NCI-H82 (cell line): ENCODE results near the gene CYB561A3.
"Not testable (repeated sequence)": the region's sequence is repeated elsewhere in the genome, so short reads cannot be mapped to it uniquely, and the experiment has no call there.

Experiments
- DNase-seq: peaks from one replicate; lab custom pipeline; 2025; lab: John Stamatoyannopoulos, UW

CYB561A3 gene

DNA sequence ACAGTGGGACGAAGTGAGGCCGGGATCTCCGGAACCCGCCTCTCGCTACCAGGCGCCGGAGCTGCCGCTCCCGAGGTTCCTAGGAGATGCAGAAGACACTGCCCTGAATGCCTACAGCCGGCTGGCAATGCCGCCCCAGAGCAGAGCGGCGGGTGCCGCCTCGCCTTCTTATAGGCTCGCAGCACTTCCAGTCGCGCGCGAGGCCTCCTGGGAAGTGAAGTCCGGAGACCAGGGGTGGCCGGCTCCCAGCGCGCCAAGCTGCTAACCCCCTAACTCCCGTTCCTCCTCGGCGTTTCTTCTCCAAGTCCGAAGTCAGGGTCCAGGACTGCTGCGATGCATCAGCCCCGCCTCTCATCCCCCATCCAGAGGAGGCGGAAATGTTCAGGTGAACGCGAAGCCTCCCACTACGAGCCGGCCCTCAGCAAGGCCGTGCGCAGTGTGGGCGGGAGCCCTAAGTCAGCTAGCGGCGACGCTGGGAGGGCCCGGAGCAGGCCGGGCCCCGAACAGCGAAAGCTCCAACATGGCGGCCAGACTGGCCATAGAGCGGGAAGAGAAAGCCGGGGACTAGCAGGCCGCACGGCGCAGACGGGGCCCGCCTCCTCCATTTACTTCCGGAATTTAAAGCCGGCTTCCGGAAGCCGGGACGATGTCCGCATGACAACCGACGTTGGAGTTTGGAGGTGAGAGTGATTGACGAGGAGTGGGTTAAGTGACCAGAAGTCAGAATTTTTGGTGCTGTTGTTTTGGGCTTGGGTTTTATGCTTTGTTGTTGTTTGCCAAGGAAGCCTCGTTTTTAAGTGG lies at the start of gene CYB561A3, which contains the start of gene TMEM138:
TSS of gene CYB561A3 (minus strand) at position 142 of the 801 bp plus-strand sequence. CDS start 5,169 bp downstream, outside the sequence.
TSS of gene TMEM138 (plus strand) at position 634 of the 801 bp plus-strand sequence. CDS start 2,017 bp downstream, outside the sequence.
- peak; percentile 96 for DNase-seq

GRCh38 chr11:61406991-61407728 lies 45.5 kb upstream of the CYB561A3 start:
- no peak for DNase-seq

GRCh38 chr11:61406067-61406466 lies 44.4 kb upstream of the CYB561A3 start:
- DNase-seq, result no peak

DNA sequence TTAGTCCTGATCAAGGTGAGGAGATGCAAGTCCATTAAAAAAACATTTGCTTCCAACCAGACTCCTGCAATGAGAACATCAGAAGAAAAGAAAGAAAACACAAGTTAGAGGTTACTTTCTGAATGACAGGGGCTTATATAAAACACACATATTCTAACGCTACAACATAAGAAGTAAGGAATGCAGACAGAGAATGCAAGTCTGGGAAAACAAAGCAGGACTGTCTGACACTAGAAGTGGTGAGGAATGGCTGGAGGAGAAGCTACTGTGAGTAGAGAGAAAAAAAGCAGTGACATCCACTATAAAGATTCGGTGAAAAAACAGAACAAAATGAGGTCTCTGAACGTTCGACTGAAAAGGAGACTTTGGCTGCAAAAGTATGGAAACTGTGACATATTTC lies 43.0 kb upstream of the CYB561A3 start:
- DNase-seq, result no peak

DNA sequence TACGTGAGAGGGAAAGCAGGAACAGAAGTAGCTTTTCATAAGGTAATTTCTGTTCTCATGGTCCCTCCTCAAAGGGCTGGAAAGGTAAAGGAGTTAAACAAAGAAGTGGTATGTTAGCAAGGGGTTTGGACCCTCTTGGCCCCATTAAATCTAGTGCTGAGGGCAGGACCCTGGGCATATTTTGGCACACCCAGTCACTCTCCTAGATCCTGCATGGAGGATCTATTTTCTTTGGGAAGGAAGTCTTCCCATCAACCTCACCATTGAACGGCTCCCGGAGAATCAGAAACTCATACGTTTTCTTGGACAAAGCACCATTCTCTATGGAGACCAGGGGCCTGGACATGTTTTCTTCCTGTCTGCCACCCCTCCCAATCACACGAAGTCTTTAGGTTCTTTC lies 42.4 kb upstream of the CYB561A3 start:
- DNase-seq, result no peak

DNA sequence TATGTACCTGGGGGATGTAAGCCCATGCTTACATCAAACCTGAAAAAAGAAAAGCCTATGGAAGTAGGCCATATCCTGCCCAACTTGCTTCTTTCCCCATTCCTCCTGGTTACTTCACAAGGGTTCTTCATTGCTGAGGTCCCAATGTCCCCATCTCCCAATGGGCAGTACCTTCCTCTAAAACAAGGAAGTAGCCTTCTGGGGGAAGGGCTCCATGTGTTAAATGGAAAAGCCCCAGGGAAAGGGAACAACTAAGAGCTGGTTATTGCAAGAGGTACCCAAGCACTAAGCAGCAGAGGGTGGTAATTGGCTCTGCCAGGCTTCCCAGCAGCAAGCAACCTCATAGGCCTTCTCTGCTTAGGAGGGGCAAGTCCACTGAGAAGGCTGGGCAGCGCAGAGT lies 42.0 kb upstream of the CYB561A3 start:
- DNase-seq, result no peak

DNA sequence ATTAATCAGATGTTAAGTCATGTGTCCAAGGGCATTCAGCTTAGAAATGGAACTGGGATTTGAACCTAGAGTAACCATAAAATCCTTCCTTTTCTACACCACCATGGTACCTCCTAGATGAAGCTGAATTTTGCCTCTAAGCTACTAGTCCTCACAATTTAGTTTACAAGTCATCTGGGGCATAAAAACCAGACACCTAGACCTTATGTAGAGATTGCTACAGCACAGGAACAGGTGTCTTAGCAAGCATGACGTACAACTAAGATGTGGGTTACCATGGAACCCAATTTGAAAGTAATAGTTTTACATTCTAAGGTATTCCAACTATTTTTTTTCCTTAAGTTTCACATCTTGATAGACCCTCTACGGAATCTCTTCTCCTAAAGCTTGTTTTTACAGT lies 39.9 kb upstream of the CYB561A3 start:
- DNase-seq, result no peak

DNA sequence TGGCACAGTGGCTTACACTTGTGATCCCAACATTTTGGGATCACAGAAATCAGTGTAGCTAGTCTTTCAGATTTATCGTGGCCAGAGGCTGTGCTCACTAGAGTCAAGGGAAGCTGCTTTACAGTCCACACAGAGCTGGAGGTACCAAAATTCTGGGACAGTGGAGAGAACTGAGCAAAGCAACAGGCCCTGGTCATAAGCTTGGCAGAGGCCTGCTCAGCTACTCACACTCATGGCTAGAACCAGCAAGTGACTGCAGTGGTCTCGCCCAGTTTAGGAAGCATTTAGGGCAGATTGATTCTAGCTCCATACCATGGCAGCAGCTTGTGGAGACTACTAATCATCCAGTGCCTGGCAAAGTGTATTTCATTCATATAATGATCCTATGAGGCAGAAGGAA lies 39.5 kb upstream of the CYB561A3 start:
- DNase-seq, result no peak

- peak; percentile 18 for DNase-seq
These were observed 31.4 kb upstream of the CYB561A3 start for GRCh38 chr11:61392981-61393595.

GRCh38 chr11:61390161-61390560 lies 28.5 kb upstream of the CYB561A3 start:
- no peak for DNase-seq

DNA sequence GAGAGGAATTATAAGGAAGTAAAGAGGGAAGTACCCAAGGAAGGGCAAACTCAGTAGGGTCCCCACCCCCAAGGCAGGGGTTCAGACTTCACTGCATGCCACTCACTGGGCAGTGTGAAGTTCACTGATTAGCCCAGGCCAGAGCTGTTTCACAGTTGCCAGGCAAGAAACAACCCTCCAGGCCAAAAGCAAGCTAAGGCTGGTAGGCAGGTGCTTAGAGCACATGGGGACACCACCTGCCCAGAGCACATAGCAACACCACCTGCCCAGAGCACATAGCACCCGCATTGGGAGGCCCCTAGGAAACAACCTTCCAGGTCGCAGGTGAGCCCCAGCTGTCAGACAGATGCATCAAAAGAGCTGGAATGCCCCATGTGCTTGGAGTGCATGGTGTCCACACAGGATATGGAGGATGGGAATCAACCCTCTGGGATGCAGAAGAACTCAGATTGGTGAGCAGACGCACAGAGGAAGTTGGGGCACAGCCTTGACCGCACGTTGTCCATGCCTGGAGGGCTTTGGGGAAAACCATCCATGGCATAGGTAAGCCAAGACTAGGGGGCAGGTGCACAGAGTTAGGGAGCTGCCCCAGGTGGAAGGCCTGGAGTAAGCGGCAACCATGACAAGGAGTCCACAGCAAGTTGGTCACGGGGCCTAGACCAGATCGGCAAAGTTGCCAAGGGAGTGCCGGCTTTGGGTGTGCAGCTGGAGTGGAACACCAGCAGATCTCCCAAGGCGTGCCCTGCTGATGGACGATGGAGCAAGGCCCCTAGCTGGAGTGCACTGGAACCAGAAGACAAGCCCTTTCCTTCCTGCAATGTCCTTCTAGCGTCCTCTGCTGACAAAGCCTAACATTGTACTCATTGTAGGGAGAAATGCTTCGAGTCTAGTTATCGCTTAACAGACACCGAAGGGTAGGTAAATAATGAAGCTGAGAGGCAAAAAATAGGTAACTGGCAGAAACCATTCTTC lies 22.9 kb upstream of the CYB561A3 start:
- peak; percentile 28 for DNase-seq

DNA sequence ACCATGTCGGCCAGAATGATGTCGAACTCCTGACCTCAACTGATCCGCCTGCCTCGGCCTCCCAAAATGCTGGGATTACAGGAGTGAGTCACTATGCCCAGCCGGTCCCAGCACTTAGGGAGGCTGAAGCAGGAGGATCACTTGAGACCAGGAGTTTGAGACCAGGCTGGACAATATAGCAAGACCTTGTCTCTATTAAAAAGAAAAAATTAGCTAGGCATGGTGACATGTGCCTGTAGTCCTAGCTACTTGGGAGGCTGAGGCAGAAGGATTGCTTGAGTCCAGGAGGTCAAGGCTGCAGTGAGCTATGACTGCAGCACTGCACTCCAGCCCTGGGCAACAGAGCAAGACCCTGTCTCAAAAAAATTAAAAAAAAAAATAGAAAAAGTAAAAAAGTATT lies 22.2 kb upstream of the CYB561A3 start:
- DNase-seq, result not testable (repeated sequence)

GRCh38 chr11:61380884-61381283 lies 19.2 kb upstream of the CYB561A3 start:
- no peak for DNase-seq

DNA sequence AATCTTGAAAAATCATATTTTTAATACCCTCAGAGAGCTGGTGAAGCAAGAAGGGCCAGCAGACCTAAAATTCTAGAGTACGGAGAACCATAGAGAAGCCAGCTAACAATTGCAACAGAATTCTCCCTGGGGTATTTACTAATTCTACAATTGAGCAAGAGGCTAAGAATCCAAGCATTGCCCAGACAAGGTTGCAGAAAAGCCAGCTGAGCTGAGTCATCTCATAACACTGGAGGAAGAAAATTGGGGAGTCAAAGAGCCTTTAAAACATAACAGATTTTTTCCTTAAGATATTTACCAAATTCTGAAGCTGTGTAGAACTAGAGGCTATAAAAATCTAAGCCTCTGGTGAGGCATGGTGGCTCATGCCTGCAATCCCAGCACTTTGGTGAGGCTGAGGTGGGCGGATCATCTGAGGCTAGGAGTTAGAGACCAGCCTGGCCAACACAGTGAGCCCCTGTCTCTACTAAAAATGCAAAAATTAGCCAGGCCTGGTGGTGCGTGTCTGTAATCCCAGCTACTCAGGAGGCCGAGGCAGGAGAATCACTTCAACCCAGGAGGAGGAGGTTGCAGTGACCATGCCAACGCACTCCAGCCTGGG lies 17.1 kb upstream of the CYB561A3 start:
- DNase-seq, result no peak

GRCh38 chr11:61377461-61378160 lies 15.9 kb upstream of the CYB561A3 start:
- no peak for DNase-seq

DNA sequence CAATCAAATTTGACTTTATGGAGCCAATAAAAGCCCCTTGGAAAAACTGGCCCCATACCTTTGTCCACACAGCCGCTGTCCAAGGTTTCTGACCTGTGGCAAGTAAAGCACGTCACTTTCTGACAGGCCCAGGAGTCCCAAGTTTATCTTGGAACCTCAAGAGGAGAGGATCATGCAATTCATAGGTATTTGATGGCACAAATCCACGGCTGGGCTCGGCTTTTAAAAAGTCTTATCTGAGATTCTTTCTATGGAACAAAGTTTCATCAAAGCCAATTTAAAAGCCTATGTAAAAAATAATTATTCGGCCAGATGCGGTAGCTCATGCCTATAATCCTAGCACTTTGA lies 14.1 kb upstream of the CYB561A3 start:
- no peak for DNase-seq

DNA sequence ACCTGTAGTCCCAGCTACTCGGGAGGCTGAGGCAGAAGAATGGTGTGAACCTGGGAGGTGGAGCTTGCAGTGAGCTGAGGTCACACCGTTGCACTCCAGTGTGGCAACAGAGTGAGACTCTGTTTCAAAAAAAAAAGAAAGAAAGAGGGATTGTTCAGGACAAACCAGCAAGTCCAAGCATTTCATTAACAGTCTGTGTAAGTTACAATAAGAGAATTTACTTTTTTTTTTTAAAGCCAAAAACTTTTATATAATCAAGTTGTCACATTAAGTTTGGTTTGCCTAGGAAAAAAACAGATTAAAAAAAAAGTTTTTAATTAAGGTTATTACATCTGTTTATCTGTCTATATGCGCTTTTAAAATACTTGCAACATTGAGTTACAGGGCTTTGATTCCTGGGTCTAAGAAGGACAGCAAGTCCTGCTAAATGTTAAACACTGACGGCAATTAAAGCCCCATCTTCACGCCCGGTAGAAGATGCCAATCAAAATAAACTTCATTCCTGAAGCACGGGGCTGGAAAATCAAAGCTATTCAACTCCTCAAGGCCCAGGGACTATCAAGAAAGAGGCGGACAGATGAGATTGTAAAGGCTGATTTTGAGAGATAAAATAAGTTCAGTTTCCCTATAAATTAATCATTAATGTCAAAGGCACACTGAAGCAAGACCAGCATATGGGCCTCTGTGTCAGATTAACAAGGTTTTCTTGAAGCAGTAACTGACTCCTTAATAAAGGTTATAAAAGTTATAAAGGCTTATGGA lies 11.2 kb upstream of the CYB561A3 start:
- DNase-seq, result no peak

DNA sequence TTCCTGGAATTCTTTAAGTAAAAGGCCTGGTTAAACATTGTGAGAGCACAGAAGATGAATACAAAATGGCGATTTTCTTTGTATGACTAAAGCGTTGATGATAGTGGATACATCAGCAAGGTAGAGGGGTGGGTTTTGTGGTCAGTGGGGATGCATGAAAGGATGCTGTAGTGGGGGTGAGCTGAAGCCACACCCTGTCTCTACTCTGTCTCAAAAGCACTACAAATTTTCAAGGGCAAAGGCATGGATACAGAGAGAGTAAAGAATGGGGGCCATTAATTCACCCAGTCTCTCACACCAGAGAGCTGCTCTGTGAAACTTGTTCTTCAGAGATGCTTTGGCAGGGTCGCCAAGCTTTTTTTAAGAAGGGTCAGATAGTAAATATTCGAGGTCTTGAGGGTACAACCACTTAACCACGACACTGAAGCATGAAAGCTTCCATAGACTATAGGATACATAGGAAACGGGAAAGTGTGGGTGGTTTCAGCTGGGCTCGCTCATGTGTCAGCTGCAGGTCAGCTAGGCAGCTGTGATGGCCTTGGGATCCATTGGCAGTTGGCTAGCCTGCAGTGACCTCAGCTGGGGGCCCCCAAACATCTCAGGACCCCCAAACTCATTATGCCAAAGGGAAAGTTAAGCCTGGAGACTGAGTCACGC lies 8.8 kb upstream of the CYB561A3 start:
- no peak for DNase-seq
